CD14-positive monocyte (primary cell): ENCODE measurements around the gene PRDM7. TPM values are rescaled to one million over a fixed set of nuclear protein-coding genes. Genes with fewer than 3 reads are reported as not detected.

ENCODE experiments used
- DNase-seq, 3 donors: peaks; one replicate each; pipeline ENCODE4 v3.0.0-alpha.2; 2011 to 2022
- H2AFZ ChIP-seq: 2 replicates; pipeline ENCODE4 v1.6.0; 2012; ENCODE audit warnings: mild to moderate bottlenecking, low read depth, low read length, inconsistent platforms; ENCODE audit not compliant: insufficient read depth, poor library complexity, severe bottlenecking
- H3K27ac ChIP-seq, 2 donors: 1 replicate in 1 of 2; 2 replicates in 1 of 2; pipeline ENCODE4 v1.5.1; 2012 to 2013; ENCODE audit warnings: low read length in 2 of 2, control low read depth in 1 of 2, inconsistent platforms in 1 of 2, low read depth in 1 of 2, mild to moderate bottlenecking in 1 of 2
- H3K27me3 ChIP-seq, 2 donors: one replicate each; pipeline versions ENCODE4 v1.6.0 to v1.6.1; 2011 to 2013; ENCODE audit warnings: low read length in 2 of 2; ENCODE audit not compliant: control insufficient read depth in 2 of 2, insufficient read depth in 2 of 2
- H3K36me3 ChIP-seq, 2 donors: replicated peaks in 1 of 2; 1 replicate in 1 of 2; 2 replicates in 1 of 2; pipeline versions ENCODE4 v1.5.1 to v1.6.1; 2012 to 2013; ENCODE audit warnings: low read length in 2 of 2, control low read depth in 1 of 2, inconsistent platforms in 1 of 2, mild to moderate bottlenecking in 1 of 2; ENCODE audit not compliant: insufficient read depth in 2 of 2, control insufficient read depth in 1 of 2
- H3K4me1 ChIP-seq, 2 donors: 1 replicate in 1 of 2; 2 replicates in 1 of 2; pipeline versions ENCODE4 v1.5.1 to v1.6.1; 2012 to 2013; ENCODE audit warnings: low read length in 2 of 2, control low read depth in 1 of 2, inconsistent platforms in 1 of 2, mild to moderate bottlenecking in 1 of 2, moderate library complexity in 1 of 2; ENCODE audit not compliant: insufficient read depth in 2 of 2, control insufficient read depth in 1 of 2
- H3K4me2 ChIP-seq: replicated peaks from 2 replicates; pipeline ENCODE3; 2012; ENCODE audit warnings: low read length, moderate library complexity, mild to moderate bottlenecking; ENCODE audit not compliant: poor library complexity, severe bottlenecking; ENCODE audit errors: extremely low read depth
- H3K4me3 ChIP-seq, 3 experiments: fragments of 200-600 bp in 1 of 3; sonication (generic) in 1 of 3; replicated peaks in 1 of 3; 1 replicate in 2 of 3; 2 replicates in 1 of 3; pipeline ENCODE4 v1.5.1; 2011 to 2013; ENCODE audit warnings: low read length in 3 of 3, mild to moderate bottlenecking in 3 of 3, control low read depth in 2 of 3, low read depth in 2 of 3, inconsistent platforms in 1 of 3, moderate library complexity in 1 of 3
- H3K79me2 ChIP-seq: 2 replicates; pipeline ENCODE4 v1.6.0; 2012; ENCODE audit warnings: mild to moderate bottlenecking, control low read depth, inconsistent platforms, low read length, moderate library complexity; ENCODE audit not compliant: insufficient read depth
- H3K9ac ChIP-seq: 2 replicates; pipeline ENCODE4 v1.6.0; 2017; ENCODE audit warnings: low read length, mild to moderate bottlenecking; ENCODE audit not compliant: insufficient read depth, poor library complexity, severe bottlenecking
- H3K9me3 ChIP-seq, 2 donors: replicated peaks in 1 of 2; 1 replicate in 1 of 2; 2 replicates in 1 of 2; pipeline versions ENCODE4 v1.5.1 to v1.6.1; 2012 to 2013; ENCODE audit warnings: low read length in 2 of 2, control low read depth in 1 of 2; ENCODE audit not compliant: control insufficient read depth in 1 of 2, insufficient read depth in 1 of 2
- H4K20me1 ChIP-seq: 2 replicates; pipeline ENCODE4 v1.6.0; 2012; ENCODE audit warnings: mild to moderate bottlenecking, low read length, control low read depth, moderate library complexity; ENCODE audit not compliant: insufficient read depth
- H3K27ac Mint-ChIP-seq, 7 donors: one replicate each; pipeline ENCODE4 v1.8.0; 2020; ENCODE audit warnings: mild to moderate bottlenecking in 7 of 7, mixed read lengths in 7 of 7, moderate library complexity in 6 of 7, inconsistent platforms in 2 of 7
- H3K27me3 Mint-ChIP-seq, 3 donors: one replicate each; pipeline ENCODE4 v1.8.0; 2021 to 2022; ENCODE audit warnings: low read depth in 3 of 3, mild to moderate bottlenecking in 3 of 3, mixed read lengths in 3 of 3, moderate library complexity in 3 of 3, inconsistent platforms in 1 of 3
- H3K36me3 Mint-ChIP-seq, 2 donors: one replicate each; pipeline ENCODE4 v1.8.0; 2020; ENCODE audit warnings: mixed read lengths in 2 of 2, inconsistent platforms in 1 of 2, mild to moderate bottlenecking in 1 of 2
- H3K4me1 Mint-ChIP-seq: one replicate; pipeline ENCODE4 v1.8.0; 2020; ENCODE audit warnings: mild to moderate bottlenecking, mixed read lengths
- H3K4me3 Mint-ChIP-seq, 2 donors: one replicate each; pipeline ENCODE4 v1.8.0; 2020; ENCODE audit warnings: mild to moderate bottlenecking in 2 of 2, mixed read lengths in 2 of 2, moderate library complexity in 1 of 2
- H3K9me3 Mint-ChIP-seq, 7 donors: one replicate each; pipeline ENCODE4 v1.8.0; 2020 to 2022; ENCODE audit warnings: mixed read lengths in 7 of 7, mild to moderate bottlenecking in 6 of 7, moderate library complexity in 6 of 7, inconsistent platforms in 2 of 7
- WGBS: methylation state at CpG from one replicate; pipeline ENCODE4 v1.1.5; 2013; ENCODE audit warnings: missing lambda C conversion rate; ENCODE audit not compliant: insufficient coverage; 5-methylcytosine and 5-hydroxymethylcytosine counted together
- intact Hi-C, 2 donors: fragments of 100-400 bp; cut with micrococcal nuclease; formaldehyde crosslinking; loops; one replicate each; pipeline versions ENCODE4 v1.15.0 to v1.15.1; 2023
- polyA plus RNA-seq, 3 donors: library from polyadenylated mRNA; depleted of rRNA in 1 of 3; unstranded in 2 of 3; stranded (reverse) in 1 of 3; fragments of 300-500 nt in 2 of 3; fragments of >200 nt in 1 of 3; fragmentation: Illumina TruSeq in 2 of 3; gene quantifications; 1 replicate in 2 of 3; 2 replicates in 1 of 3; pipeline ENCODE4 v1.2.3, GENCODE V29; 2012 to 2021
- TF ChIP-seq, protein P1 (sequence below): fragments of 200-600 bp; IDR thresholded peaks from one replicate; pipeline ENCODE4 v1.8.0; 2022; ENCODE audit warnings: antibody characterized with exemption, mild to moderate bottlenecking

PRDM7 gene
- polyA plus RNA-seq, 3 donors, result not detected

DNA sequence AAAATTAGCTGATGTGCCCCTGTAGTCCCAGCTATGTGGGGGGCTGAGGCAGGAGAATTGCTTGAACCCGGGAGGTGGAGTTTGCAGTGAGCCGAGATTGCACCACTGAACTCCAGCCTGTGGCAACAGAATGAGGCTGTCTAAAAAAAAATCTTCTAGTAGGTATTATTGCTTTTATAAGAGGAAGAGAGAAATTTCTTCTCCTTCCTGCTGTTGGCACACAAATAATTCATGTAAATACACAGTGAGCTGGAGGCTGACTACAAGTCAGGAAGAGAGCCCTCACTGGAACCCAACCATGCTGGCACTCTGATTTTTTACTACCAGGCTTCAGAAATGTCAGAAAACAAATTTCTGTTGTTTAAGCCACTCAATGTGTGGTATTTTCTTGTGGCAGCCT is 6.7 kb downstream of the PRDM7 start:
- H3K4me2 ChIP-seq, result peak overlapping the region; percentile 28
- H3K36me3 ChIP-seq, result no peaks in the 10 kb centered on the region
- H2AFZ ChIP-seq, result peak overlapping the region; percentile 19
- peak overlapping the region in 1 of 3 experiments; percentile 43 for H3K4me3 ChIP-seq
- H4K20me1 ChIP-seq, result no peaks in the 10 kb centered on the region
- intact Hi-C loops, result no loop called here
- Mint-ChIP-seq H3K27me3 (peaks cover 0 to 8% (median 1%) of the 10 kb centered on the region in 3 donors), H3K36me3 (no peaks in the 10 kb centered on the region), H3K4me3 (peak overlapping the region in 1 of 2 donors; percentile 64), H3K4me1 (peaks cover 31% of the 10 kb centered on the region), H3K27ac (peak overlapping the region; percentile 61 to 85 (median 76)), H3K9me3 (peaks cover 0 to 6% (median 0%) of the 10 kb centered on the region in 7 donors)
- no peak overlapping the region for H3K9ac ChIP-seq
- no peaks in the 10 kb centered on the region for H3K79me2 ChIP-seq
- peak overlapping the region in 1 of 2 donors; percentile 74 for H3K27ac ChIP-seq
- peaks cover 15 to 30% of the 10 kb centered on the region in 2 donors for H3K4me1 ChIP-seq
- TF ChIP-seq, protein P1, sequence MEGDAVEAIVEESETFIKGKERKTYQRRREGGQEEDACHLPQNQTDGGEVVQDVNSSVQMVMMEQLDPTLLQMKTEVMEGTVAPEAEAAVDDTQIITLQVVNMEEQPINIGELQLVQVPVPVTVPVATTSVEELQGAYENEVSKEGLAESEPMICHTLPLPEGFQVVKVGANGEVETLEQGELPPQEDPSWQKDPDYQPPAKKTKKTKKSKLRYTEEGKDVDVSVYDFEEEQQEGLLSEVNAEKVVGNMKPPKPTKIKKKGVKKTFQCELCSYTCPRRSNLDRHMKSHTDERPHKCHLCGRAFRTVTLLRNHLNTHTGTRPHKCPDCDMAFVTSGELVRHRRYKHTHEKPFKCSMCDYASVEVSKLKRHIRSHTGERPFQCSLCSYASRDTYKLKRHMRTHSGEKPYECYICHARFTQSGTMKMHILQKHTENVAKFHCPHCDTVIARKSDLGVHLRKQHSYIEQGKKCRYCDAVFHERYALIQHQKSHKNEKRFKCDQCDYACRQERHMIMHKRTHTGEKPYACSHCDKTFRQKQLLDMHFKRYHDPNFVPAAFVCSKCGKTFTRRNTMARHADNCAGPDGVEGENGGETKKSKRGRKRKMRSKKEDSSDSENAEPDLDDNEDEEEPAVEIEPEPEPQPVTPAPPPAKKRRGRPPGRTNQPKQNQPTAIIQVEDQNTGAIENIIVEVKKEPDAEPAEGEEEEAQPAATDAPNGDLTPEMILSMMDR, result no peak
- peak in 2 of 3 donors; percentile 38 to 44 for DNase-seq
- no CpG with 5 or more reads among the region's 2 CpGs for WGBS
- H3K9me3 ChIP-seq, result no peaks in the 10 kb centered on the region
- H3K27me3 ChIP-seq, result no peaks in the 10 kb centered on the region

DNA sequence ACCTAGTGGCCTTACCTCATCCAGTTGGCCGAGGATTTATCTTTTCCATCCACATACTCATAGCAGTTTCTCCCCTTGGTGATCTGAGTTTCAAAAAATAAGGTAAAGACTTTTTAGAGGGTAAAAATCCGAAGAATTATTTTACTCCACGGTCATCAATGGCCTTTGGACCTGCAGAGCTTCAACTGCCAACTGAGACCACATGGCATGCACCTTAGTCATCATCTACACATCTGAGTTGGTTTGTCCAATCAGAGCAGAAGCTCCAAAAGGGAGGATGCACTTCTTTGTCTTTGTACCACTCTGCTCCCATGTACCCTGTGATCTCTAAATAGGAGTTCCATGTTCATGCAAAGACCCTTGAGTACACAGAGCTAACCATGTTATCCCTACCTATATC is 15.7 kb downstream of the PRDM7 start:
- no CpG with 5 or more reads among the region's 3 CpGs for WGBS
- Histone ChIP-seq H3K4me1 (peaks cover 7 to 8% of the 10 kb centered on the region in 2 donors), H3K27ac (no peak overlapping the region), H3K4me2 (no peak overlapping the region), H2AFZ (no peak overlapping the region), H4K20me1 (no peaks in the 10 kb centered on the region), H3K4me3 (no peak overlapping the region), H3K9me3 (no peaks in the 10 kb centered on the region), H3K27me3 (no peaks in the 10 kb centered on the region), H3K79me2 (no peaks in the 10 kb centered on the region), H3K36me3 (no peaks in the 10 kb centered on the region), H3K9ac (no peak overlapping the region)
- H3K4me1 Mint-ChIP-seq, result peaks cover 23% of the 10 kb centered on the region
- H3K36me3 Mint-ChIP-seq, result no peaks in the 10 kb centered on the region
- H3K9me3 Mint-ChIP-seq, result peaks cover 0 to 4% (median 1%) of the 10 kb centered on the region in 7 donors
- TF ChIP-seq, protein P1, result no peak
- DNase-seq, result no peak
- intact Hi-C loops, result no loop called here
- no peak overlapping the region for H3K4me3 Mint-ChIP-seq
- H3K27ac Mint-ChIP-seq, result peak overlapping the region in 1 of 7 donors; percentile 47
- H3K27me3 Mint-ChIP-seq, result peaks cover 1 to 2% (median 2%) of the 10 kb centered on the region in 3 donors
